PFSK-1 (cell line): ENCODE data around the gene MMP23B.

Experiments
- FOXP2 ChIP-seq: optimal IDR thresholded peaks from 2 replicates; pipeline ENCODE3; 2011; ENCODE audit warnings: borderline replicate concordance, control low read depth, inconsistent platforms; ENCODE audit not compliant: insufficient read depth; ENCODE audit errors: extremely low read length, extremely low read depth
- POLR2AphosphoS5 ChIP-seq: IDR thresholded peaks from 2 replicates; pipeline ENCODE4 v1.6.1; 2012; ENCODE audit warnings: low read depth, mild to moderate bottlenecking, control low read depth, low read length, moderate library complexity
- SIN3A ChIP-seq: IDR thresholded peaks from 2 replicates; pipeline ENCODE4 v1.6.1; 2012; ENCODE audit warnings: mild to moderate bottlenecking, low read length, moderate library complexity, borderline replicate concordance; ENCODE audit not compliant: insufficient read depth
- TAF1 ChIP-seq: IDR thresholded peaks from 2 replicates; pipeline ENCODE4 v1.6.1; 2012; ENCODE audit warnings: low read length, control low read depth, borderline replicate concordance; ENCODE audit not compliant: insufficient read depth
- TF ChIP-seq, protein P1 (sequence below), 2 experiments: IDR thresholded peaks; 2 replicates each; pipeline versions ENCODE4 v1.6.1 to v1.8.0; 2011 to 2012; ENCODE audit warnings: low read depth in 2 of 2, low read length in 2 of 2, control low read depth in 1 of 2, inconsistent platforms in 1 of 2, mild to moderate bottlenecking in 1 of 2, moderate library complexity in 1 of 2; ENCODE audit not compliant: insufficient read depth in 1 of 2

Gene MMP23B

DNA sequence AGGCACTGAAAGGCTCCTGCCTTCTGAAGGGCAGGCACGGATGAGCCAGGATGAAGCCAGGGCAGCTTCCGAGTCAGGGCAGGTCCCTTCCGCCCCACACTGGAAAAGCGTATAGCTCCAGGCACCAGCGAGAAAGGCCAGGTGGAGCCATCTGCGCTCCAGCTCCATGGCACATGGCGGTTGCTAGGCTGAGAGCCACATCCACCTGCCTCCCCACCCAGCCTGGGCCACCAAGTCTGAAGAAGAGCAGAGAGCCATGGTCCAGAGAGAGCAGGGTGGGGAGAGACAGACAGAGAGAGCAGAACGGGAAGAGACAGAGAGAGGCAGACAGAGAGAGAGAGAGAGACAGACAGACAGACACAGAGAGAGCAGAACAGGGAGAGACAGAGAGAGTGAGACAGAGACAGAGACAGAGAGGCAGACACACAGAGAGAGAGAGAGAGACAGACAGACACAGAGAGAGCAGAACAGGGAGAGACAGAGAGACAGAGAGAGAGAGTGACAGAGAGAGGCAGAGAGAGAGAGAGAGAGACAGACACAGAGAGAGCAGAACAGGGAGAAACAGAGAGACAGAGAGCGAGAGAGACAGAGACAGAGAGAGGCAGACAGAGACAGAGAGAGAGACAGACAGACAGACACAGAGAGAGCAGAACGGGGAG is 37.2 kb upstream of the MMP23B start:
- TF ChIP-seq SIN3A = no peak
- no peak for TF ChIP-seq FOXP2
- TF ChIP-seq POLR2AphosphoS5 = no peak
- no peak for TF ChIP-seq TAF1
- TF ChIP-seq, protein P1, sequence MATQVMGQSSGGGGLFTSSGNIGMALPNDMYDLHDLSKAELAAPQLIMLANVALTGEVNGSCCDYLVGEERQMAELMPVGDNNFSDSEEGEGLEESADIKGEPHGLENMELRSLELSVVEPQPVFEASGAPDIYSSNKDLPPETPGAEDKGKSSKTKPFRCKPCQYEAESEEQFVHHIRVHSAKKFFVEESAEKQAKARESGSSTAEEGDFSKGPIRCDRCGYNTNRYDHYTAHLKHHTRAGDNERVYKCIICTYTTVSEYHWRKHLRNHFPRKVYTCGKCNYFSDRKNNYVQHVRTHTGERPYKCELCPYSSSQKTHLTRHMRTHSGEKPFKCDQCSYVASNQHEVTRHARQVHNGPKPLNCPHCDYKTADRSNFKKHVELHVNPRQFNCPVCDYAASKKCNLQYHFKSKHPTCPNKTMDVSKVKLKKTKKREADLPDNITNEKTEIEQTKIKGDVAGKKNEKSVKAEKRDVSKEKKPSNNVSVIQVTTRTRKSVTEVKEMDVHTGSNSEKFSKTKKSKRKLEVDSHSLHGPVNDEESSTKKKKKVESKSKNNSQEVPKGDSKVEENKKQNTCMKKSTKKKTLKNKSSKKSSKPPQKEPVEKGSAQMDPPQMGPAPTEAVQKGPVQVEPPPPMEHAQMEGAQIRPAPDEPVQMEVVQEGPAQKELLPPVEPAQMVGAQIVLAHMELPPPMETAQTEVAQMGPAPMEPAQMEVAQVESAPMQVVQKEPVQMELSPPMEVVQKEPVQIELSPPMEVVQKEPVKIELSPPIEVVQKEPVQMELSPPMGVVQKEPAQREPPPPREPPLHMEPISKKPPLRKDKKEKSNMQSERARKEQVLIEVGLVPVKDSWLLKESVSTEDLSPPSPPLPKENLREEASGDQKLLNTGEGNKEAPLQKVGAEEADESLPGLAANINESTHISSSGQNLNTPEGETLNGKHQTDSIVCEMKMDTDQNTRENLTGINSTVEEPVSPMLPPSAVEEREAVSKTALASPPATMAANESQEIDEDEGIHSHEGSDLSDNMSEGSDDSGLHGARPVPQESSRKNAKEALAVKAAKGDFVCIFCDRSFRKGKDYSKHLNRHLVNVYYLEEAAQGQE (IDR thresholded peaks at IDR 0.05; ENCODE audit: insufficient read depth in 1 of 2, low read depth in 2 of 2, low read length in 2 of 2) = no peak

DNA sequence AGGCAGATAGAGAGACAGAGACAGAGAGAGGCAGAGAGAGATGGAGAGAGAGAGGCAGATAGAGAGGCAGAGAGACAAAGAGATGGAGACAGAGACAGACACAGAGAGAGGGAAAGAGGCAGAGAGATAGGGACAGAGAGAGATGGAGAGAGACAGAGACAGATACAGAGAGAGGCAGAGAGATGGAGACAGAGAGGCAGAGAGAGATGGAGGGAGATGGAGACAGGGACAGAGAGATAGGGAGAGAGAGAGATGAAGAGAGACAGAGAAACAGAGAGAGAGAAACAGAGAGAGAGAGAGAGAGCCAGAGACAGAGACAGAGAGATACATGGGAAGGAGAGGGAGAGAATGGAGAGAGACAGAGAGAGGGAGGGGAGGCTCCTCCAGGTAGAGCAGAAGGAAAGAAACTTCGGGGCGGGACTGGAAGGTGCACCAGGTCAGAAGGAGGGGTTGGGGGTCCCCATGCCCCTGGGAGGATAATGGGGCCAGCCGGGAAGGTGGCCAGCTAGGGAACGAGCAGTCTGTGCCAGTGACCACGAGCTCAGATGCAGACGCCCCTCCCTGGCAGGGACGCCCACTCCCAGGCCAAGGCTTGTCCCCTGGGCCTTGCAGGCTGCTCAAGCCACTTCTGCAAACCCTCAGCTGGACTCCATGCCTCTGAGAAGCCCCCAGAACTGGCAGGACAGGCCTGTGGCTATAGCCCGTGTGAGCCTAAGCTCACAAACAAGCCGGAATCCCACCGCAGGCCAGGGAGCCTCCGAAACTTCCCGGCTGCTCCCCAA is 35.3 kb upstream of the MMP23B start:
- no peak for TF ChIP-seq SIN3A
- no peak for TF ChIP-seq TAF1
- no peak for TF ChIP-seq POLR2AphosphoS5
- TF ChIP-seq, protein P1 (IDR thresholded peaks at IDR 0.05; ENCODE audit: insufficient read depth in 1 of 2, low read depth in 2 of 2, low read length in 2 of 2) = no peak
- no peak for TF ChIP-seq FOXP2

DNA sequence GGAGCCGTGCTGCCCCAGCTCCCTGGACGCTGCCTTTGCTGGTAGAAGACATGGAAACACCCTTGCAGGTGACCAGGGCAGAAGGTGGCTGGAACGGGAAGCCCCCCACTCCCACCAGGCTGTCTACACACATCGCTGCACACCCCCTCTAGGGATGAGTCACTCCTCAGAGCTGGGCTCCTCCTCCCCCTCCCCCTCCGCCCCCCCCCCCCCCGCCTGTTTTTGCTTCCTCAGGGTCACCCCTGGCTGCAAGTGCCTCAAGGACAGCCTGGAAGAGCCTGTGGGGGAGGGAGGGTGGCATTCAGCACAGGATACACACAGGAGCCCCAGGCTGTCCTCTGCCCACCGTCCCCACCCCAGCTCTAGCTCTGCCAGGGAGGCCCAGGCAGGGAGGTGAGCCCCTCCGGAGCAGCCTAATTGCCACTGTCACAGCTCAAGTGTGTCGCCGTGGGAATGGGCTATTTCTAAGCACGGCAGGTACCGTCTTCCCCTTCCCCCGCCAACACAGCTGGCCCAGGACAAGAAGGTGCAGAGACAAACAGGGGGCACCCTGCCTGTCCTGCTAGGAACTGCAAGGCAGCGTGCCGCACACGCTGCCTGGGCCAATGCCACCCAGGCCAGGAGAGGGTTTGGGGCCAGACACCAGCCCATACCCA is 34.6 kb upstream of the MMP23B start:
- TF ChIP-seq SIN3A (no peak), TAF1 (no peak), POLR2AphosphoS5 (no peak), FOXP2 (no peak)
- TF ChIP-seq, protein P1 (IDR thresholded peaks at IDR 0.05; ENCODE audit: insufficient read depth in 1 of 2, low read depth in 2 of 2, low read length in 2 of 2) = no peak

DNA sequence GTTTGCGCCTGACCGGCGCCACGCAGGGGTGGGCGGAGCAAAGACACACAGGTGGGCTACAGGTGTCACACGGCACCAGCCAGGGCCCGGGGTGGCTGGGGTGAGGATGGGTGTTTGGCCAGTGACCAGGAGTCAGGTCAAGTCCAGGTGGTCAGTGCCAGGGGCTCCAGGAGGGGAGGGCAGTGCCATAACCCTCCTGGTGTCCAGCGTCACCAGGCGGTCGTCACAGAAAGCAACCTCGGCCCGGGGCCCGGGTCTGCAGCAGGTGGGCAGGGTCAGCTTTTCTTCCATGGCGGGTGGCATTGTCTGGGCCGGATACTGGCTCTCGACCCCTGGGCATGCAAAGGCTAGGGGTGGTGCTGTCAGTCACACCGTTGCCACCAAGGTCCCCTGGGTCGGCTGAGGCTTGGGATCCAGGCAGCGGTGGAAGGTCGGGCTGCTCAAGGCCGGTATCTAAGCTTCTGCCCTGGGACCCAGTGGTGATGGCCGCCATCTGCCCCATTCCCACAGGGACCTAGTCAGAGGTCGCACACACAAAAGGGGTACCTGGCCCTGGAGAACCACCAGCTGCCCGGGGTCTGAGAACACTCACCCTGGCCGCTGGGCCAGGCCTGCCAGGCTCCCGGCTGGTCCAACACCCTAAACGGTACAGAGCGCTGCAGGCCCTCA is 33.8 kb upstream of the MMP23B start:
- no peak for TF ChIP-seq SIN3A
- TF ChIP-seq TAF1 = no peak
- TF ChIP-seq POLR2AphosphoS5 = no peak
- no peak for TF ChIP-seq FOXP2
- TF ChIP-seq, protein P1 (IDR thresholded peaks at IDR 0.05; ENCODE audit: insufficient read depth in 1 of 2, low read depth in 2 of 2, low read length in 2 of 2) = no peak
